ENCODE data around the gene STYXL2.

The STYXL2 gene

DNA sequence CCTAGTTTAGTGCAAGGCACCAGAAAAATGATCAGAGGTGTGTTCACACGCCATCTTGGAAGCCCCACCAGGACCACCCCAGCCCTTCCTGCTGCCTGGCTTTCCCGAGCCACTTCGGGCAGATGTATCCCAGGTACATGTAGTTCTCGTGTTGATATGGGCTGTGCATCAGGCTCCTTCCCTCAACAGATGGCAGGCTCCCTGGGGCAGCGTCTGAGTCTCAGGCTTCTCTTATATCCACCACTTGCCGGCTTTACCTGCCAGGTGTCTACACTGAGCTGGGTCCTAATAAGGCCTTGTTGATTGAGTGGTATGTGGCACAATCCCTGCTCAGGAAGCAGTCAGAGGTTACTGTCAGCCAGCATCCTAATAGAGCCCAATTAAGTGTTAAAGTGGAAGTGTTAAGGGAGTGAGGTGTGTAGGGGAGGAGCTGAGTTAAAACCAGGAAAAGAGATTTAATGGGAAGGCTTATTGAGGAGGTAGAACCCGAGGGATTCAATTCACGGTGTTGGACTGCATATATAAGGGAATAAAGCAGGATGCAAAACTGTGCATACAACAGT is 12.2 kb upstream of the STYXL2 start:
- no peak overlapping the region for H3K4me2 ChIP-seq
- no peak overlapping the region for H3K4me3 ChIP-seq (IDR thresholded peaks at IDR 0.05; ENCODE audit: insufficient read depth, low read depth, low read length)
- H3K36me3 ChIP-seq (ENCODE audit: insufficient read depth) = no peaks in the 10 kb centered on the region
- H3K4me1 ChIP-seq (ENCODE audit: low read depth, poor library complexity, severe bottlenecking) = no peaks in the 10 kb centered on the region
- no peak overlapping the region for H3K9ac ChIP-seq
- no peaks in the 10 kb centered on the region for H3K27me3 ChIP-seq (ENCODE audit: insufficient read depth, low read depth)
- no peak overlapping the region for H3K27ac ChIP-seq
- no peaks in the 10 kb centered on the region for H3K79me2 ChIP-seq (ENCODE audit: insufficient read depth, low read depth)
- H4K20me1 ChIP-seq (ENCODE audit: insufficient read depth) = no peaks in the 10 kb centered on the region
- no peak overlapping the region for H2AFZ ChIP-seq (ENCODE audit: low read depth)
- TF ChIP-seq, protein P1, sequence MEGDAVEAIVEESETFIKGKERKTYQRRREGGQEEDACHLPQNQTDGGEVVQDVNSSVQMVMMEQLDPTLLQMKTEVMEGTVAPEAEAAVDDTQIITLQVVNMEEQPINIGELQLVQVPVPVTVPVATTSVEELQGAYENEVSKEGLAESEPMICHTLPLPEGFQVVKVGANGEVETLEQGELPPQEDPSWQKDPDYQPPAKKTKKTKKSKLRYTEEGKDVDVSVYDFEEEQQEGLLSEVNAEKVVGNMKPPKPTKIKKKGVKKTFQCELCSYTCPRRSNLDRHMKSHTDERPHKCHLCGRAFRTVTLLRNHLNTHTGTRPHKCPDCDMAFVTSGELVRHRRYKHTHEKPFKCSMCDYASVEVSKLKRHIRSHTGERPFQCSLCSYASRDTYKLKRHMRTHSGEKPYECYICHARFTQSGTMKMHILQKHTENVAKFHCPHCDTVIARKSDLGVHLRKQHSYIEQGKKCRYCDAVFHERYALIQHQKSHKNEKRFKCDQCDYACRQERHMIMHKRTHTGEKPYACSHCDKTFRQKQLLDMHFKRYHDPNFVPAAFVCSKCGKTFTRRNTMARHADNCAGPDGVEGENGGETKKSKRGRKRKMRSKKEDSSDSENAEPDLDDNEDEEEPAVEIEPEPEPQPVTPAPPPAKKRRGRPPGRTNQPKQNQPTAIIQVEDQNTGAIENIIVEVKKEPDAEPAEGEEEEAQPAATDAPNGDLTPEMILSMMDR (conservative IDR thresholded peaks at IDR 0.05; ENCODE audit: low read depth, low read length) = no peak

DNA sequence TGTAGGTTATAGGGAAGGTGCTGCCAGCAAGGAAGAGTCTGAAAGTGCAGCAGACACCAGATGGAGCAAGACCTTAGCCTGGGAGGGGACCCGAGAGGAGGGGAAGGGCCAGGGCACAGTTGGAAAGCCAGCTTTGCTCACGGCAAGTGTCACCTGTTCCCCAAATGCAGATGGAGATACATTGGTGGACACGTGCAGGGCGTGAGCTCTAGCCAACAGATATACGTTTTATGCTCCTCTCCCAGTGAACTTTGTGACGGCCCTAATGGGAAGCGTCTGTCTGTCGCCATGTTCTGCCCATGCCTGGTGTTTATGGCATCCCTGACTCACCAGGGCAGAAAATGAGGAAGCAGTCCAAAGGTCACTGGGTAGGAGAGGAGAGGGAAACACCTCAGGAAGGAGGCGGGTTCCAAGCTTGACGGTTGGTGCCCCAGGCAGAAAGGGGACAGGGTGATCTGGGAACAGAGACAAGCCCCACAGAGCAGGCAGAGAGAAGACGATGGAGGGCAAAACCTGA is 11.3 kb upstream of the STYXL2 start:
- TF ChIP-seq, protein P1 (conservative IDR thresholded peaks at IDR 0.05; ENCODE audit: low read depth, low read length) = no peak
- Histone ChIP-seq H3K4me3 (IDR thresholded peaks at IDR 0.05; ENCODE audit: insufficient read depth, low read depth, low read length) (no peak overlapping the region), H3K9ac (no peak overlapping the region), H3K27me3 (ENCODE audit: insufficient read depth, low read depth) (no peaks in the 10 kb centered on the region), H4K20me1 (ENCODE audit: insufficient read depth) (no peaks in the 10 kb centered on the region), H3K4me1 (ENCODE audit: low read depth, poor library complexity, severe bottlenecking) (no peaks in the 10 kb centered on the region), H2AFZ (ENCODE audit: low read depth) (no peak overlapping the region), H3K27ac (no peak overlapping the region), H3K4me2 (no peak overlapping the region), H3K36me3 (ENCODE audit: insufficient read depth) (no peaks in the 10 kb centered on the region), H3K79me2 (ENCODE audit: insufficient read depth, low read depth) (no peaks in the 10 kb centered on the region)

DNA sequence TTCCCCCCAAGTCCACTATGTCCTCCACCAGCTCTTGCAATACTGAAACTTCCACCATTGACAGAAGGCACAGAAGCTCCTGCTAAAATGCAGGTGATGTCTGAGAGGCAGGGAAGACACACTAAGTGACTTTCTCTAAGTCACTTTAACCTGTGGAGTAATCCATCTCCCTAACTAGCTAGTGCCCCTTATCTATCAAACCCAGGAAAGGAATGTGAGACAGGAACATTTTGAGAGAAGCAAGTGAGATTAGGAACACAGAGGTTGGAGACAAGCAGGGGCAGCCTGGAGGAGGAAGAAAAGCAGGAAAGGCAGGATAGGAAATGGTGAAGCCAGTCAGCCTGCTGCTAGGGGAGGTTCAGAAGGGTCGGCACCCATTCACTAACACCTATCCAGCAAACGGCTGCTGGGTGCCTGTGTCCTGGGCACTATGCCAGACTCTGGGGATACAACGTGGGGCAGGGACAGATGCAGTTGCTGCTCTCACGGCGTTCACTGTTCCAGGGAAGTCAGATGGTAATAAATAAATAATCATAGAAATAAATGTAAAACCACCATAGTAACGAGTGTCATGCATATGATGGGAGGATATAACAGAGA is 10.7 kb upstream of the STYXL2 start:
- H3K79me2 ChIP-seq (ENCODE audit: insufficient read depth, low read depth) = no peaks in the 10 kb centered on the region
- no peak overlapping the region for H3K4me2 ChIP-seq
- H4K20me1 ChIP-seq (ENCODE audit: insufficient read depth) = no peaks in the 10 kb centered on the region
- TF ChIP-seq, protein P1 (conservative IDR thresholded peaks at IDR 0.05; ENCODE audit: low read depth, low read length) = no peak
- no peak overlapping the region for H3K27ac ChIP-seq
- H3K9ac ChIP-seq = no peak overlapping the region
- H3K27me3 ChIP-seq (ENCODE audit: insufficient read depth, low read depth) = no peaks in the 10 kb centered on the region
- no peak overlapping the region for H3K4me3 ChIP-seq (IDR thresholded peaks at IDR 0.05; ENCODE audit: insufficient read depth, low read depth, low read length)
- H3K4me1 ChIP-seq (ENCODE audit: low read depth, poor library complexity, severe bottlenecking) = no peaks in the 10 kb centered on the region
- no peaks in the 10 kb centered on the region for H3K36me3 ChIP-seq (ENCODE audit: insufficient read depth)
- H2AFZ ChIP-seq (ENCODE audit: low read depth) = no peak overlapping the region

DNA sequence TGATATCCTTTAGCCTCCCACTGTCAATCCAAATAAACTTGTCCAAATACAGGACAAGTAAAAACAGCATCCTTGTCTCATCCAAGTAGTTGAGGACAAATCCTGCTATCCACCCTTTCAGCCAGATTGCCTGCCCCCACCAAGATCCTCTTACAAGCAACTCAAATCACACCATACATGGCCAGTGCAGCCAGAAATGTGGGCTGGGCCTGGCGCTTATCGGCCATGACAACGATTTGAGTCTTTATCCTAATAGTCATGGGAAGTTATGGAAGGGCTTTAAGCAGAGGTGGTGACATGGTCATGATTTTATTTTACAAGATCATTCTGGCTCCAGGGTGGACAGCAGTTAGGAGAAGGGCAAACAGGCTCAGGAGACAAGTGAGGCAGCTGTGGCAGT is 10.0 kb upstream of the STYXL2 start:
- H2AFZ ChIP-seq (ENCODE audit: low read depth) = no peak overlapping the region
- H3K4me3 ChIP-seq (IDR thresholded peaks at IDR 0.05; ENCODE audit: insufficient read depth, low read depth, low read length) = no peak overlapping the region
- no peak overlapping the region for H3K27ac ChIP-seq
- H3K36me3 ChIP-seq (ENCODE audit: insufficient read depth) = no peaks in the 10 kb centered on the region
- TF ChIP-seq, protein P1 (conservative IDR thresholded peaks at IDR 0.05; ENCODE audit: low read depth, low read length) = no peak
- H4K20me1 ChIP-seq (ENCODE audit: insufficient read depth) = no peaks in the 10 kb centered on the region
- no peaks in the 10 kb centered on the region for H3K79me2 ChIP-seq (ENCODE audit: insufficient read depth, low read depth)
- H3K4me1 ChIP-seq (ENCODE audit: low read depth, poor library complexity, severe bottlenecking) = no peaks in the 10 kb centered on the region
- H3K4me2 ChIP-seq = no peak overlapping the region
- H3K27me3 ChIP-seq (ENCODE audit: insufficient read depth, low read depth) = no peaks in the 10 kb centered on the region
- no peak overlapping the region for H3K9ac ChIP-seq

Measured in KMS-11 (cell line).